Measurements from ENCODE around the gene RFPL2. TPM values are rescaled to one million over a fixed set of nuclear protein-coding genes. Genes with fewer than 3 reads are reported as not detected.

Gene RFPL2
- total RNA-seq, 1 experiment from 2014 or later: not detected

DNA sequence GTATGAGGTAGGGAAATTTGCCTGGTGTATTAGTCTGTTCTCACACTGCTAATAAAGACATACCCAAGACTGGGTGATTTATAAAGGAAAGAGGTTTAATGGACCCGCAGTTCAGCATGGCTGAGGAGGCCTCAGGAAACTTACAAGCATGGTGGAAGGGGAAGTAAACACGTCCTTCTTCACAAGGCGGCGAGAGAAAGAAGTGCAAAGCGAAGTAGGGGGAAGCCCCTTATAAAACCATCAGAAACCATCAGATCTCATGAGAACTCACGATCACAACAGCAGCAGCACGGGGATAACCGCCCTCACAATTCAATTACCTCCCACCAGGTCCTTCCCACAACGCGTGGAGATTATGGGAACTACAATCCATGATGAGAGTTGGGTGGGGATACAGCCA, 12.0 kb upstream of the RFPL2 start:
- no peaks in the 10 kb centered on the region for H4K20me1 ChIP-seq (ENCODE audit: insufficient read depth, low read depth, low read length)
- H3K4me3 ChIP-seq (ENCODE audit: low read length): no peak overlapping the region
- no peaks in the 10 kb centered on the region for H3K9me2 ChIP-seq (replicated peaks; ENCODE audit: insufficient read depth, low read length)
- no peaks in the 10 kb centered on the region for H3K9me3 ChIP-seq (ENCODE audit: low read length)
- H3K9ac ChIP-seq (ENCODE audit: low read length): no peak overlapping the region
- DNase-seq: no peak
- no peak overlapping the region for H2AFZ ChIP-seq (ENCODE audit: low read length)
- H3K79me2 ChIP-seq (ENCODE audit: low read length): no peaks in the 10 kb centered on the region
- H3K36me3 ChIP-seq (ENCODE audit: insufficient read depth, low read length): no peaks in the 10 kb centered on the region
- no peaks in the 10 kb centered on the region for H3K4me1 ChIP-seq (ENCODE audit: low read length)
- no peak overlapping the region for H3K27ac ChIP-seq (ENCODE audit: low read length)
- H3K4me2 ChIP-seq (ENCODE audit: low read depth, low read length, poor library complexity, severe bottlenecking): no peak overlapping the region
- no peaks in the 10 kb centered on the region for H3K27me3 ChIP-seq (ENCODE audit: low read length)

- Histone ChIP-seq H4K20me1 (ENCODE audit: insufficient read depth, low read depth, low read length) (no peaks in the 10 kb centered on the region), H2AFZ (ENCODE audit: low read length) (no peak overlapping the region), H3K36me3 (ENCODE audit: insufficient read depth, low read length) (no peaks in the 10 kb centered on the region)
Observed at GRCh38 chr22:32211011-32211410, 6.1 kb upstream of the RFPL2 start.

DNA sequence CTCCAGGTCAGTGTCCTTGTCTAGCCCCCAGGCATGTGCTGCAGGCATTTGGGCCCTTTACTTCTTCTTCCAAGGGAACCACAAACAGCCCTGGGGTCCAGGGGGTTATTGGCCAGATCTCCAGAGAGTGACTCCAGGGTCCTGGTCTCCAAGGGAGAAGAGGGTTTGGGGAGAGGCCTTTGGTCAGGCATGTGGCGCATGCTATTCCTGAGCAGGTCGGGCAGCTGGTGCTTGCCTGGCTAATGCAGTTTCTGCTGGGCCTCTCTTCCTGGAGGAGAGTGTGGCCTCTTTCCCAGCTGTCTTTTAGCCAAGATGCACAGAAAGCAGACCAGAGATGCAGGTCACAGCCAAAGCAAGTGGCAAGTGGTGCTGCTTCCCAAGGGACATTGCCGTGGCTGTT, 3.8 kb upstream of the RFPL2 start:
- no peak overlapping the region for H3K27ac ChIP-seq (ENCODE audit: low read length)
- H3K4me1 ChIP-seq (ENCODE audit: low read length): no peaks in the 10 kb centered on the region
- H4K20me1 ChIP-seq (ENCODE audit: insufficient read depth, low read depth, low read length): no peaks in the 10 kb centered on the region
- no peak for DNase-seq
- no peaks in the 10 kb centered on the region for H3K9me2 ChIP-seq (replicated peaks; ENCODE audit: insufficient read depth, low read length)
- H2AFZ ChIP-seq (ENCODE audit: low read length): no peak overlapping the region
- H3K79me2 ChIP-seq (ENCODE audit: low read length): no peaks in the 10 kb centered on the region
- H3K4me2 ChIP-seq (ENCODE audit: low read depth, low read length, poor library complexity, severe bottlenecking): no peak overlapping the region
- H3K9ac ChIP-seq (ENCODE audit: low read length): no peak overlapping the region
- no peaks in the 10 kb centered on the region for H3K27me3 ChIP-seq (ENCODE audit: low read length)
- no peaks in the 10 kb centered on the region for H3K36me3 ChIP-seq (ENCODE audit: insufficient read depth, low read length)
- no peaks in the 10 kb centered on the region for H3K9me3 ChIP-seq (ENCODE audit: low read length)
- no peak overlapping the region for H3K4me3 ChIP-seq (ENCODE audit: low read length)

More at GRCh38 chr22:32211011-32211410, 6.1 kb upstream of the RFPL2 start:
- Histone ChIP-seq H3K9me3 (ENCODE audit: low read length) (no peaks in the 10 kb centered on the region), H3K27ac (ENCODE audit: low read length) (no peak overlapping the region), H3K9ac (ENCODE audit: low read length) (no peak overlapping the region), H3K4me1 (ENCODE audit: low read length) (no peaks in the 10 kb centered on the region), H3K4me3 (ENCODE audit: low read length) (no peak overlapping the region), H3K79me2 (ENCODE audit: low read length) (no peaks in the 10 kb centered on the region), H3K9me2 (replicated peaks; ENCODE audit: insufficient read depth, low read length) (no peaks in the 10 kb centered on the region), H3K4me2 (ENCODE audit: low read depth, low read length, poor library complexity, severe bottlenecking) (no peak overlapping the region), H3K27me3 (ENCODE audit: low read length) (no peaks in the 10 kb centered on the region)
- no peak for DNase-seq

- Histone ChIP-seq H3K27ac (ENCODE audit: low read length) (no peak overlapping the region), H3K27me3 (ENCODE audit: low read length) (no peaks in the 10 kb centered on the region), H3K4me3 (ENCODE audit: low read length) (no peak overlapping the region), H3K4me1 (ENCODE audit: low read length) (no peaks in the 10 kb centered on the region), H2AFZ (ENCODE audit: low read length) (no peak overlapping the region), H4K20me1 (ENCODE audit: insufficient read depth, low read depth, low read length) (no peaks in the 10 kb centered on the region), H3K9me3 (ENCODE audit: low read length) (no peaks in the 10 kb centered on the region), H3K9ac (ENCODE audit: low read length) (no peak overlapping the region), H3K4me2 (ENCODE audit: low read depth, low read length, poor library complexity, severe bottlenecking) (no peak overlapping the region), H3K36me3 (ENCODE audit: insufficient read depth, low read length) (no peaks in the 10 kb centered on the region), H3K79me2 (ENCODE audit: low read length) (no peaks in the 10 kb centered on the region), H3K9me2 (replicated peaks; ENCODE audit: insufficient read depth, low read length) (no peaks in the 10 kb centered on the region)
- no peak for DNase-seq
Observed at GRCh38 chr22:32207971-32208480, 3.2 kb upstream of the RFPL2 start.

DNA sequence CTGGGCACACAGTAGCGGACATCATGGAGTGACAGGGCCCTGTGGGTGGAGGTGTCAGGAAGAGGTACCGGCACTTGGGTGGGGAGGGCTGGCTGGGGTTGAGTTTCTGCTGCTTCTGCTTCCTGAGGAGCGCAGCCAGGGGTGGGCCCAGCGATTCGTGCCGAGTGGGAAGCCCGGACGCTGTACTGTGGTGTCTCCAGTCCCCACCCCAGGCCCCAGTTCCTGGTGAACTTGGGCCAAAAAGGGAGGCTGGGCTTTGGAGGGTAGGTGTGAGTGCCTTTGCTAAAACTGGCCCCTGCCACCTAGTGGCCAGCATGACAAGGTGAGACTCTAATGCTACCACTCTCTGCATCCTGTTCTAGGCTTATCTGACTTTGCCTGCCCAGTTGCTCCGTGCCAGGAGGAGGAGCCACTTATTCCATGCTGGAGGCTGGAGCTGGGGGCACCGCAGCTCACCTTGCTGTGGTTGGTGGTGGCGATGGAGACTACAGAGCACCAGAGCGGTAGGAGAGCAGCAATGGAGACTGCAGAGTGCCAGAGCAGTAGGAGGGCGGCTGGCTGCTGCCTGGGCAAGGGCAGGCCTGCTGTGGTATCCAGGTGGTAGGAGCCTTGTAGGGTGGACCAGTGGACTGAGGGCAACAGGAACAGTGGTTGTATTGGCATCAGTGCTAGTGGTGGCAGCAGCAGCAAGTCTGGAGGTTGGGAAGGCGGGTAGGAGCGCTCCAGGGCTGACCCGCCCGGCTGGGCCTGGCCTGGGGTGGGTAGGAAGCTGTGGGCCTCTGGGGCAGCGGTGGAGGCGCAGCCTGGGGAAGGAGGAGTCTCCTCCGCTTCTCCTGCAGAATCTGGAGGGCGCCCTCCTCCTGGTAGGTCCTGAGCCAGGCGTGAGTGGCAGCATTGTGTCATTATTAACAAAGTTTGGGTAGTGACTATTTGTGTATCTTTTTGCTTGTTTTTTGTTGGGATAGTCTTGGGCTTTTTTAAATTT, 2.2 kb upstream of the RFPL2 start:
- Histone ChIP-seq H3K9me3 (ENCODE audit: low read length) (no peaks in the 10 kb centered on the region), H4K20me1 (ENCODE audit: insufficient read depth, low read depth, low read length) (no peaks in the 10 kb centered on the region), H3K79me2 (ENCODE audit: low read length) (no peaks in the 10 kb centered on the region), H3K27ac (ENCODE audit: low read length) (no peak overlapping the region), H3K4me3 (ENCODE audit: low read length) (no peak overlapping the region), H3K4me1 (ENCODE audit: low read length) (no peaks in the 10 kb centered on the region), H3K9ac (ENCODE audit: low read length) (no peak overlapping the region), H2AFZ (ENCODE audit: low read length) (no peak overlapping the region), H3K36me3 (ENCODE audit: insufficient read depth, low read length) (no peaks in the 10 kb centered on the region), H3K9me2 (replicated peaks; ENCODE audit: insufficient read depth, low read length) (no peaks in the 10 kb centered on the region), H3K4me2 (ENCODE audit: low read depth, low read length, poor library complexity, severe bottlenecking) (no peak overlapping the region), H3K27me3 (ENCODE audit: low read length) (no peaks in the 10 kb centered on the region)
- peak; percentile 71 for DNase-seq

- Histone ChIP-seq H3K4me3 (ENCODE audit: low read length) (no peak overlapping the region), H3K27ac (ENCODE audit: low read length) (no peak overlapping the region), H3K9ac (ENCODE audit: low read length) (no peak overlapping the region), H3K9me3 (ENCODE audit: low read length) (no peaks in the 10 kb centered on the region), H3K4me2 (ENCODE audit: low read depth, low read length, poor library complexity, severe bottlenecking) (no peak overlapping the region), H3K36me3 (ENCODE audit: insufficient read depth, low read length) (no peaks in the 10 kb centered on the region), H3K27me3 (ENCODE audit: low read length) (no peaks in the 10 kb centered on the region), H3K9me2 (replicated peaks; ENCODE audit: insufficient read depth, low read length) (no peaks in the 10 kb centered on the region), H4K20me1 (ENCODE audit: insufficient read depth, low read depth, low read length) (no peaks in the 10 kb centered on the region), H3K79me2 (ENCODE audit: low read length) (no peaks in the 10 kb centered on the region), H3K4me1 (ENCODE audit: low read length) (no peaks in the 10 kb centered on the region), H2AFZ (ENCODE audit: low read length) (no peak overlapping the region)
- DNase-seq: no peak
Observed at GRCh38 chr22:32205974-32206773, 1.3 kb upstream of the RFPL2 start.

DNA sequence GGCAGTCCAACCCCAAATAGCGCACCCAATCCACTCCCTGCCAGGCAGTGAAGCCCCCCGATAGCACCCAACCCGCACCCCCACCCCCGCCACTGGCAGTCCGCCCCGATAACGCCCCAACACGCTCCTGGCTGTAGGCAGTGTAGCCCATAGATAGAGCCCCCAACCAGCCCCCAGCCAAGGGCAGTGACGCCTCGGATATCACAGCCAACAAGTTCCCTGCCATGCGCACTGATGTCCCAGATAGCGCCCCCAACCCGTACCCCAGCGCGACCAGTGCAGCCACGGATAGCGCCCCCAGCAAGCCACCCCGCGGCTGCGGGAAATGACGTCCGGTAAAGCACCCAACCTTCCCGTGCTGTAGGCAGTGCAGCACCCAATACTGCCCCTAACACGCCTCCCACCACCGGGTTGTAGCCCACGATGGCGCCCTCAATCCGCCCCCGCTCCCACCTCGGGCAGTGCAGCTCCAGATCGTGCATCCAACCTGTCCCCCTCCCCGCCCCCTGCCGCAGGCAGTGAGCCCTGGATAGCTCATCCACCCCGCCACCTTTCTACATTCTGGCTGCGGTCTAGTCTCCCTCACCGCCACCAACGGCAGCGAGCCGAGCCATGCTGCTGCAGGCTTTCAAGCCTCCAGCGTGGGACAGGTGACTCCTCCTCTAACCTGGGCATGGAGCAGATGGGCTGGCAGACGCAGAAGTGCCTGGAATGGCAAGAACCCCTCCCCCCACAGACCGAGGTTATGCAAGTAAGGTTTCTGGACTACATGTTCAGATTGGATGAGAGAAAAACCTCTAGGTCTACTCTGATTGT, 625 bp downstream of the RFPL2 start:
- Histone ChIP-seq H3K79me2 (ENCODE audit: low read length) (no peaks in the 10 kb centered on the region), H2AFZ (ENCODE audit: low read length) (no peak overlapping the region), H3K9ac (ENCODE audit: low read length) (no peak overlapping the region), H3K4me1 (ENCODE audit: low read length) (no peaks in the 10 kb centered on the region), H3K27me3 (ENCODE audit: low read length) (no peaks in the 10 kb centered on the region), H3K27ac (ENCODE audit: low read length) (no peak overlapping the region), H3K9me2 (replicated peaks; ENCODE audit: insufficient read depth, low read length) (no peaks in the 10 kb centered on the region), H3K4me3 (ENCODE audit: low read length) (no peak overlapping the region), H4K20me1 (ENCODE audit: insufficient read depth, low read depth, low read length) (no peaks in the 10 kb centered on the region), H3K9me3 (ENCODE audit: low read length) (no peaks in the 10 kb centered on the region), H3K36me3 (ENCODE audit: insufficient read depth, low read length) (no peaks in the 10 kb centered on the region), H3K4me2 (ENCODE audit: low read depth, low read length, poor library complexity, severe bottlenecking) (no peak overlapping the region)
- no peak for DNase-seq

Measured in Karpas-422 (cell line).